Measurements from ENCODE around the gene APOA5. TPM values are rescaled to one million over a fixed set of nuclear protein-coding genes. Genes with fewer than 3 reads are reported as not detected.

The APOA5 gene
- total RNA-seq, 1 experiment from 2014 or later, result 0.20 TPM

- no peak for TF ChIP-seq NR1H2 (CRISPR knock-in tag; IDR thresholded peaks at IDR 0.05)
Measured at GRCh38 chr11:116825434-116825833, 33.8 kb upstream of the APOA5 start (continued).

DNA sequence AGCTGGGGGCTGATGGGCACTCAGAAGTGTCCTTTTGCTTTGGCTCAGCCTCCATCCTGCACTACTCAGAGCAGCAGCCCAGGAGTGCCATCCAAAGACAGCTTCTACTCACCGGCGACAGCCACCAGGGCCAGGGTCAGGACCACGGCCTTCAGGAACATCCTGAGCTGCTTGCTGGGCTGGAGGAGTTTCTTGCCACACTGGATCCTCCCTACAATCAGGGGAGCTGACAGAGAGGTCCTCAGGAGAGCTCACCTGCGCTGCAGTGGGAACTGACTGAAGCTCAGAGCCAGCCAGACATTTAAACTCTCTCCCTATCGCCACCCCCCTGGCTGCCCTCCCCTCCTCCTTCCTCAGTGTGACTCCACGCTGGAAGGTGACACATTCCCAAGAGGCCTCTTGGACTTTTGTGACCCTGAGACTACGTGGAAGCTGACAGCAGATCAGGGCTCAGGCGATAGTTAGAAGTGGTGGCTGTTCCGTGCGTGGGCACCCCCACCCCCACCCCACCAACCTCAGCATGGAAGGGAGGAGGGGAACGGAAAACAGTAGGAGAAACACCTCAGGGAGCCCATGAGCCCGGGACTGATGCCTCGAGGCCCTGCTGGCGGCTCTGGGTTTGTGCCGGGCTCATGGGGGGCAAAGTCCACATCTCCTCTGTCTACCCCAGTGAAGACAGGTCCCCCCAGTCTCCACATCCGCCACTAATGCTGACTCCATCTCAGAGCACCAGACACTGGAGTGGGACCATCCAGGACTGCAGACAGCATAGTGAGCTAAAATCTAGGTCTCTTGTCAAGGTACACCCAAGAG lies 31.6 kb upstream of the APOA5 start, which contains the start of gene APOA4:
Gene APOA4 (minus strand): TSS at position 274 of the 813 bp plus-strand sequence. CDS start 113 bp downstream, at position 161.
- ChIA-PET CTCF (interaction anchor here (0.5 to 2.4 kb wide), 5 partner anchors 13 to 606 kb away, joined by 3 to 17 read pairs (median 4); partner anchors contain the start of gene APOA5), POLR2A (no interaction called here)
- no peak for ATAC-seq
- Mint-ChIP-seq H3K36me3 (no peaks in the 10 kb centered on the region), H3K9me3 (no peaks in the 10 kb centered on the region), H3K27me3 (ENCODE audit: low read depth) (no peaks in the 10 kb centered on the region; the same call in 1 of the 2 replicates), H3K27ac (no peak within 1 kb of the TSS), H3K4me1 (no peaks in the 10 kb centered on the region), H3K4me3 (no peak within 1 kb of the TSS)
- DNase-seq (ENCODE audit: low spot score), result no peak
- TF ChIP-seq STAT6 (CRISPR knock-in tag; conservative IDR thresholded peaks at IDR 0.05; ENCODE audit: low read depth) (no peak), MXD4 (CRISPR knock-in tag; IDR thresholded peaks at IDR 0.05; ENCODE audit: borderline replicate concordance) (no peak)

GRCh38 chr11:116822575-116822974 lies 30.9 kb upstream of the APOA5 start:
- H3K4me1 Mint-ChIP-seq, result no peaks in the 10 kb centered on the region
- no peak for ATAC-seq

GRCh38 chr11:116821050-116821918 lies 29.6 kb upstream of the APOA5 start:
- Mint-ChIP-seq H3K4me1 (no peaks in the 10 kb centered on the region), H3K27ac (no peak overlapping the region), H3K36me3 (no peaks in the 10 kb centered on the region), H3K4me3 (no peak overlapping the region), H3K27me3 (ENCODE audit: low read depth) (no peaks in the 10 kb centered on the region), H3K9me3 (no peaks in the 10 kb centered on the region)
- CTCF ChIA-PET, result interaction anchor here (0.9 to 3.8 kb wide), 4 partner anchors 15 to 317 kb away, joined by 3 to 21 read pairs (median 12); partner anchors contain the start of gene APOA5
- no peak for DNase-seq (ENCODE audit: low spot score)
- no peak for ATAC-seq
- POLR2A ChIA-PET, result interaction anchor here (1.1 kb wide), 1 partner anchor 276 kb away, joined by 3 read pairs; no protein-coding TSS in a partner anchor
- TF ChIP-seq SOX15 (CRISPR knock-in tag; IDR thresholded peaks at IDR 0.05) (no peak), GRHL2 (CRISPR knock-in tag; IDR thresholded peaks at IDR 0.05; ENCODE audit: insufficient replicate concordance, severe bottlenecking) (no peak), ATF3 (CRISPR knock-in tag; conservative IDR thresholded peaks at IDR 0.05) (no peak), HMGA2 (CRISPR knock-in tag; IDR thresholded peaks at IDR 0.05) (no peak), TCF7 (CRISPR knock-in tag; IDR thresholded peaks at IDR 0.05; ENCODE audit: low read depth) (no peak), FOXK1 (CRISPR knock-in tag; IDR thresholded peaks at IDR 0.05) (no peak), ZNF121 (CRISPR knock-in tag; IDR thresholded peaks at IDR 0.05) (no peak), HMGXB4 (CRISPR knock-in tag; IDR thresholded peaks at IDR 0.05) (no peak), ATF6 (CRISPR knock-in tag; IDR thresholded peaks at IDR 0.05) (no peak)
- TF ChIP-seq, protein P1, sequence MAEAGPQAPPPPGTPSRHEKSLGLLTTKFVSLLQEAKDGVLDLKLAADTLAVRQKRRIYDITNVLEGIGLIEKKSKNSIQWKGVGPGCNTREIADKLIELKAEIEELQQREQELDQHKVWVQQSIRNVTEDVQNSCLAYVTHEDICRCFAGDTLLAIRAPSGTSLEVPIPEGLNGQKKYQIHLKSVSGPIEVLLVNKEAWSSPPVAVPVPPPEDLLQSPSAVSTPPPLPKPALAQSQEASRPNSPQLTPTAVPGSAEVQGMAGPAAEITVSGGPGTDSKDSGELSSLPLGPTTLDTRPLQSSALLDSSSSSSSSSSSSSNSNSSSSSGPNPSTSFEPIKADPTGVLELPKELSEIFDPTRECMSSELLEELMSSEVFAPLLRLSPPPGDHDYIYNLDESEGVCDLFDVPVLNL (CRISPR knock-in tag; IDR thresholded peaks at IDR 0.05; ENCODE audit: borderline replicate concordance, low read depth), result no peak

More at GRCh38 chr11:116822575-116822974, 30.9 kb upstream of the APOA5 start:
- no peaks in the 10 kb centered on the region for H3K9me3 Mint-ChIP-seq
- no peaks in the 10 kb centered on the region for H3K36me3 Mint-ChIP-seq
- H3K27ac Mint-ChIP-seq, result no peak overlapping the region
- no peaks in the 10 kb centered on the region for H3K27me3 Mint-ChIP-seq (ENCODE audit: low read depth)
- CTCF ChIA-PET, result interaction anchor here (0.7 to 2.4 kb wide), 4 partner anchors 14 to 607 kb away, joined by 3 to 17 read pairs (median 10); partner anchors contain the start of gene APOA5
- POLR2A ChIA-PET, result no interaction called here
- DNase-seq (ENCODE audit: low spot score), result no peak
- TF ChIP-seq HMGXB4 (CRISPR knock-in tag; IDR thresholded peaks at IDR 0.05), result no peak
- H3K4me3 Mint-ChIP-seq, result no peak overlapping the region

Measured in WTC11 (cell line).